Measurements from ENCODE around the gene NALCN.

Gene NALCN

GRCh38 chr13:101291206-101291605, 125.1 kb downstream of the NALCN start:
- no peak for DNase-seq (ENCODE audit: low read depth)

- no peak for DNase-seq (ENCODE audit: low read depth)
Measured at GRCh38 chr13:101289764-101290163, 126.5 kb downstream of the NALCN start.

GRCh38 chr13:101283782-101284181, 132.5 kb downstream of the NALCN start:
- no peak for DNase-seq (ENCODE audit: low read depth)

GRCh38 chr13:101272886-101273285, 143.4 kb downstream of the NALCN start:
- DNase-seq (ENCODE audit: low read depth) = no peak

- no peak for DNase-seq (ENCODE audit: low read depth)
Measured at GRCh38 chr13:101271681-101272245, 144.5 kb downstream of the NALCN start.

- no peak for DNase-seq (ENCODE audit: low read depth)
Measured at GRCh38 chr13:101267656-101268055, 148.7 kb downstream of the NALCN start.

- DNase-seq (ENCODE audit: low read depth) = no peak
Measured at GRCh38 chr13:101265934-101266333, 150.4 kb downstream of the NALCN start.

- no peak for DNase-seq (ENCODE audit: low read depth)
Measured at GRCh38 chr13:101264931-101265330, 151.4 kb downstream of the NALCN start.

GRCh38 chr13:101262306-101262705, 154.0 kb downstream of the NALCN start:
- no peak for DNase-seq (ENCODE audit: low read depth)

GRCh38 chr13:101258509-101258908, 157.8 kb downstream of the NALCN start:
- no peak for DNase-seq (ENCODE audit: low read depth)

- peak; percentile 1 for DNase-seq (ENCODE audit: low read depth)
Measured at GRCh38 chr13:101258071-101258470, 158.2 kb downstream of the NALCN start.

GRCh38 chr13:101248739-101249514, 167.4 kb downstream of the NALCN start:
- DNase-seq (ENCODE audit: low read depth) = no peak

GRCh38 chr13:101242720-101243119, 173.6 kb downstream of the NALCN start:
- DNase-seq (ENCODE audit: low read depth) = no peak

- DNase-seq (ENCODE audit: low read depth) = no peak
Measured at GRCh38 chr13:101238555-101238954, 177.8 kb downstream of the NALCN start.

- DNase-seq (ENCODE audit: low read depth) = no peak
Measured at GRCh38 chr13:101231751-101232428, 184.4 kb downstream of the NALCN start.

GRCh38 chr13:101230271-101230890, 185.9 kb downstream of the NALCN start:
- DNase-seq (ENCODE audit: low read depth) = no peak

GRCh38 chr13:101219609-101220265, 196.6 kb downstream of the NALCN start:
- DNase-seq (ENCODE audit: low read depth) = no peak

GRCh38 chr13:101218484-101218883, 197.8 kb downstream of the NALCN start:
- DNase-seq (ENCODE audit: low read depth) = no peak

- DNase-seq (ENCODE audit: low read depth) = no peak
Measured at GRCh38 chr13:101217086-101217485, 199.2 kb downstream of the NALCN start.

GRCh38 chr13:101211261-101211660, 205.0 kb downstream of the NALCN start:
- no peak for DNase-seq (ENCODE audit: low read depth)

GRCh38 chr13:101210774-101211173, 205.5 kb downstream of the NALCN start:
- no peak for DNase-seq (ENCODE audit: low read depth)

GRCh38 chr13:101209206-101209893, 207.0 kb downstream of the NALCN start:
- DNase-seq (ENCODE audit: low read depth) = no peak

Measured in stimulated activated CD8-positive, alpha-beta memory T cell treated with anti-CD3 and anti-CD28 coated beads, Interleukin-12 subunit alpha, Interleukin-12 subunit beta, amount 100 ng/mL, for 4 hours (primary cell).